HUES6 (cell line): Measurements from ENCODE around the gene ZBTB20.
"Not testable (repeated sequence)": the region's sequence is repeated elsewhere in the genome, so short reads cannot be mapped to it uniquely, and the experiment has no call there.

Experiments used
- H3K27ac ChIP-seq: 2 replicates; pipeline ENCODE4 v1.7.0; 2013; ENCODE audit warnings: low read depth, mild to moderate bottlenecking, low read length, inconsistent platforms
- H3K27me3 ChIP-seq: 2 replicates; pipeline ENCODE4 v1.6.1; 2013; ENCODE audit warnings: low read length; ENCODE audit not compliant: control insufficient read depth, insufficient read depth
- H3K36me3 ChIP-seq: 2 replicates; pipeline ENCODE4 v1.6.1; 2013; ENCODE audit warnings: low read length; ENCODE audit not compliant: control insufficient read depth, insufficient read depth
- H3K4me1 ChIP-seq: 2 replicates; pipeline ENCODE4 v1.6.1; 2013; ENCODE audit warnings: low read length; ENCODE audit not compliant: control insufficient read depth, insufficient read depth
- H3K4me3 ChIP-seq: 2 replicates; pipeline ENCODE4 v1.5.1; 2013; ENCODE audit warnings: low read depth, low read length
- H3K9ac ChIP-seq: one replicate; pipeline ENCODE4 v1.6.1; 2013; ENCODE audit warnings: mild to moderate bottlenecking, low read length
- H3K9me3 ChIP-seq: 2 replicates; pipeline ENCODE4 v1.6.1; 2013; ENCODE audit warnings: low read depth, low read length; ENCODE audit not compliant: control insufficient read depth, insufficient read depth

ZBTB20 gene

GRCh38 chr3:114827495-114827894 is 319.6 kb downstream of the ZBTB20 start:
- no peak overlapping the region for H3K4me3 ChIP-seq
- H3K4me1 ChIP-seq = no peaks in the 10 kb centered on the region
- no peak overlapping the region for H3K9ac ChIP-seq
- no peaks in the 10 kb centered on the region for H3K36me3 ChIP-seq
- H3K27ac ChIP-seq = no peak overlapping the region
- H3K9me3 ChIP-seq = no peaks in the 10 kb centered on the region
- H3K27me3 ChIP-seq = no peaks in the 10 kb centered on the region

- Histone ChIP-seq H3K27me3 (no peaks in the 10 kb centered on the region), H3K27ac (no peak overlapping the region)
Observed at GRCh38 chr3:114824014-114824413, 323.1 kb downstream of the ZBTB20 start.

DNA sequence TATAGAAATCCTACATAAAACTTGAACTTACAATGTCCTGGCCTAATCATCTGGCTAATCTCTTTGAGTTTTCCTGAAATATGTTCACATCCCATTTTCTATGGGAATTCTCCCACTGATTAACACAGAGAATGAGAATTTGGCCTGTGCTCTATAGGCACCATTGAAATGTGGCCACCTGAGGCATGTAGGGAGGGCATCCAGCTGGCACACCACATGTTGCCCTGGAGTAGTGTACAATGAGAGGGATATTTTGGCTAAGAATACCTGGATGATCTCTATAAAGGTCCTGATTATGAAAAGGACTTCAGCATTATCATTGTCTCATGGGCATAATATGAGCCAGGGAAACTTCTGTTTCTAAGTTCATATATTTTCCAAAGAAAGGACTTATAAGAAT is 324.0 kb downstream of the ZBTB20 start:
- no peak overlapping the region for H3K4me3 ChIP-seq
- no peaks in the 10 kb centered on the region for H3K36me3 ChIP-seq
- H3K4me1 ChIP-seq = no peaks in the 10 kb centered on the region

More at GRCh38 chr3:114824014-114824413, 323.1 kb downstream of the ZBTB20 start:
- H3K4me1 ChIP-seq = no peaks in the 10 kb centered on the region
- H3K36me3 ChIP-seq = no peaks in the 10 kb centered on the region
- no peak overlapping the region for H3K9ac ChIP-seq
- H3K4me3 ChIP-seq = no peak overlapping the region
- H3K9me3 ChIP-seq = no peaks in the 10 kb centered on the region

GRCh38 chr3:114816052-114816451 is 331.0 kb downstream of the ZBTB20 start:
- H3K9me3 ChIP-seq = no peaks in the 10 kb centered on the region
- no peak overlapping the region for H3K27ac ChIP-seq
- no peak overlapping the region for H3K4me3 ChIP-seq
- no peak overlapping the region for H3K9ac ChIP-seq
- no peaks in the 10 kb centered on the region for H3K36me3 ChIP-seq
- no peaks in the 10 kb centered on the region for H3K27me3 ChIP-seq
- no peaks in the 10 kb centered on the region for H3K4me1 ChIP-seq

More for the DNA sequence above, 324.0 kb downstream of the ZBTB20 start:
- Histone ChIP-seq H3K9ac (no peak overlapping the region), H3K27me3 (no peaks in the 10 kb centered on the region), H3K27ac (no peak overlapping the region), H3K9me3 (no peaks in the 10 kb centered on the region)

DNA sequence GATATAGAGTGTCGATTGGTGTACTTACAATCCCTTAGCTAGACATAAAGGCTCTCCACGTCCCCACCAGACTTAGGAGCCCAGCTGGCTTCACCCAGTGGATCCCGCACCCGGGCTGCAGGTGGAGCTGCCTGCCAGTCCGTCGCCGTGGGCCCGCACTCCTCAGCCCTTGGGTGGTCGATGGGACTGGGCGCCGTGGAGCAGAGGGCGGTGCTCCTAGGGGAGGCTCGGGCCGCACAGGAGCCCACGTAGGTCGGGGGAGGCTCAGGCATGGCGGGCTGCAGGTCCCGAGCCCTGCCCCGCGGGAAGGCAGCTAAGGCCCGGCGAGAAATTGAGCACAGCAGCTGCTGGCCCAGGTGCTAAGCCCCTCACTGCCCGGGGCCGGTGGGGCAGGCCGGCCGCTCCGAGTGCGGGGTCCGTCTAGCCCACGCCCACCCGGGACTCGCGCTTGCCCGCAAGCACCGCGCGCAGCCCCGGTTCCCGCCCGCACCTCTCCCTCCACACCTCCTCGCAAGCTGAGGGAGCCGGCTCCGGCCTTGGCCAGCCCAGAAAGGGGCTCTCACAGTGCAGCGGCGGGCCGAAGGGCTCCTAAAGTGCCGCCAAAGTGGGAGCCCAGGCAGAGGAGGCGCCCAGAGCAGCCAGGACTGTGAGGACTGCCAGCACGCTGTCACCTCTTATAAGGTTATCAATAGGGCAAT is 334.4 kb downstream of the ZBTB20 start:
- not testable (repeated sequence) for H3K9me3 ChIP-seq, H3K27ac ChIP-seq, H3K4me3 ChIP-seq, H3K36me3 ChIP-seq, H3K4me1 ChIP-seq, H3K27me3 ChIP-seq, H3K9ac ChIP-seq

DNA sequence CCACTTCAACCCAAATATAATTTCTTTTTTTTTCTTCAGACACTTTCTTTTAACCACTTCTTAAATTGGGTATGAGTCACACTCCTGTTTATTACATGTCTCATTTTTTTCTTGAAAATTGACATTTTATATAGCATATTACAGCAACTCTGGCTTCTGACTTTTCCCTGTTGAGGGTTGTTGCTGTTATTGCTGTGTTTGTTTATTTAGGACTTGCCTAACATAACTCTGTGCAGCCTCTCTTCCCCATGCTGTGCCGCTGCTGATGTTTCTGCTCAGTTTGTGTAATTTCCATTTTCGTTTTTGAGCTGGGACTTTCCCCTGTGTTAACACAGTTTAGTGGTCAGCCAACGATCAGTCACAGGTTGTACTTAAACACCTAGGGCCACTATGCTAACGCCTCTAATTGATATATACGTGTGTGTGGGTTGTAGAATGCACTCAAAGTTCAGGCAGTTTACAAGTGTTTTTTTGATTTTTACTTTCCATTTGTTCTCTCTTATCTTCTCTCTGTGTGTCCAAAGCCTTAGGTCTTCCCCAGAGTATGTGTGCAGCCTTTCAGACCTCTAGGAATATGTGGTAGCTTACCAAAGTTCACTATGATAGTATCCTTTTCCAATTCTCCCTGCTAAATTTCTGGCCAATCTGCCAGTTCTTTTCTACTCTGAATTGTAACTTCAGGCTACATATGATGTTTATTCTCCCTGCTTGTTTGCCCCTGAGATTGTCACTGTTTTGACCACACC is 337.2 kb downstream of the ZBTB20 start:
- no peaks in the 10 kb centered on the region for H3K36me3 ChIP-seq
- H3K27ac ChIP-seq = no peak overlapping the region
- H3K9ac ChIP-seq = no peak overlapping the region

GRCh38 chr3:114804099-114804498 is 343.0 kb downstream of the ZBTB20 start:
- H3K27me3 ChIP-seq = no peaks in the 10 kb centered on the region
- no peak overlapping the region for H3K9ac ChIP-seq
- no peak overlapping the region for H3K27ac ChIP-seq

More for the DNA sequence above, 337.2 kb downstream of the ZBTB20 start:
- no peaks in the 10 kb centered on the region for H3K27me3 ChIP-seq
- no peaks in the 10 kb centered on the region for H3K9me3 ChIP-seq
- H3K4me1 ChIP-seq = no peaks in the 10 kb centered on the region
- no peak overlapping the region for H3K4me3 ChIP-seq

GRCh38 chr3:114803042-114803695 is 343.9 kb downstream of the ZBTB20 start:
- Histone ChIP-seq H3K9ac (no peak overlapping the region), H3K36me3 (no peaks in the 10 kb centered on the region), H3K4me3 (no peak overlapping the region), H3K9me3 (no peaks in the 10 kb centered on the region), H3K27me3 (no peaks in the 10 kb centered on the region), H3K27ac (no peak overlapping the region), H3K4me1 (peaks cover 5% of the 10 kb centered on the region)

More at GRCh38 chr3:114804099-114804498, 343.0 kb downstream of the ZBTB20 start:
- Histone ChIP-seq H3K9me3 (no peaks in the 10 kb centered on the region), H3K36me3 (no peaks in the 10 kb centered on the region), H3K4me1 (peaks cover 5% of the 10 kb centered on the region), H3K4me3 (no peak overlapping the region)

GRCh38 chr3:114800272-114801031 is 346.6 kb downstream of the ZBTB20 start:
- no peaks in the 10 kb centered on the region for H3K36me3 ChIP-seq
- H3K9me3 ChIP-seq = no peaks in the 10 kb centered on the region
- H3K4me1 ChIP-seq = peaks cover 10% of the 10 kb centered on the region
- no peak overlapping the region for H3K9ac ChIP-seq
- H3K4me3 ChIP-seq = no peak overlapping the region
- H3K27me3 ChIP-seq = no peaks in the 10 kb centered on the region
- no peak overlapping the region for H3K27ac ChIP-seq

- no peaks in the 10 kb centered on the region for H3K36me3 ChIP-seq
- no peak overlapping the region for H3K27ac ChIP-seq
- H3K4me3 ChIP-seq = no peak overlapping the region
- no peaks in the 10 kb centered on the region for H3K27me3 ChIP-seq
- H3K9ac ChIP-seq = no peak overlapping the region
- peaks cover 16% of the 10 kb centered on the region for H3K4me1 ChIP-seq
- no peaks in the 10 kb centered on the region for H3K9me3 ChIP-seq
Observed at GRCh38 chr3:114799816-114800215, 347.3 kb downstream of the ZBTB20 start.
